NCI-H2227 (cell line): ENCODE data around the gene SERPINH1.

ENCODE experiments used
- DNase-seq: peaks from one replicate; lab custom pipeline; 2025; ENCODE audit not compliant: unreplicated experiment; lab: John Stamatoyannopoulos, UW

Gene SERPINH1

DNA sequence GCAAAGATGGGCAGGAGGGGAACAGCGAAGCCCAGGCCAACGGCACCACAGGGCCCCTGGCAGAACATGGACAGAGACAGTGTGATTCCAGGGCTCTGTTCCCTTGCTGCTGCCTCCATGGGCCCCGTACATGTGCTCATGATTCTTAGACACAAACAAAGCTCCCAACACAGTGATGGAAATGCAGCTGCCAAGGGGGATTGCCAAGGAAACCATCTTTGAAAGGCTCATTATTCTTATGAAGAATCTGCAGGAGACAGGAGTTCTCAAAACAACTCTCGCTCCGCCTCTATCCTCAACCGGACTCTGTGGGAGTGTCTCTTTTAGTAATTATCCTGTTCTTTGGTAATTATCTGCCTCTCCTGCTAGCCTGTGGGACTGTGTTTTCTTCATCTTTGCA, 32.2 kb downstream of the SERPINH1 start:
- no peak for DNase-seq

DNA sequence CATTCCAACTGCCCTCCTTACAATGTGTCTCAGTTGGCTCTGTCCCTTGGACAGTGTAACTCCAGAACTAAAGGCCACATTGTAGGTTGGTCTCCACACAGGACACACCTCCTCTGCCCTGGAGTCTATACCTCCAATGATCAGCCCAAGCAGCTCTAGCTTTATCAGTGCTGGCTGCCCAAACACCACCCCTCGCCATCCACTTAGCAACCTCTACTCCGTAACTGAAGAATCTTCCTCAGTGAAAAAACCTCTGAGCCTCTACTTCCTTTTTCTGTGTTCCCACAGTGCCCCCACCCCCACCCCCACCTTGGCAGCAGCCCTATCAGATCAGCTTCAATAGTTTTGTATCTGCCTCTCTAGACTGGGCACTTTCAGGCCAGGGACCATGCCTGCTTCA, 33.4 kb downstream of the SERPINH1 start:
- no peak for DNase-seq

DNA sequence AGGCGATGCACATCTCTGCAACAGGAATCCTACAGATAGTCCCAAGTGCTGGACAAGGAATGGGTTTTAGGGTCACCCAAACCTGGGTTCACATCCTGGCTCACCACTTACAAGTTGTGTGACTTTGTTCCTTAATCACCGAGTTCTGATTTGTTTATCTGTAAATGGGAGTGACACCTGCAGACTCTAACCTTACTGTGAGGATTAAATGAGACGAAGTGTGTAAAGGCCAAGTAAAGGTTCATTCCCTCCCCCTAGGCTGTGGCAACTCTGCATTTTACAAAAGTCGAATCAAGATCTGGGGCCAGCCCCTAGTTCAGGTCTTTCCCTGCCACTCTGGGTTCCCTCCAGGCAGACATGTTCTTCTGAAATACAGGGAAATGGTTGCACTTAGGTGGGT, 34.9 kb downstream of the SERPINH1 start:
- no peak for DNase-seq

DNA sequence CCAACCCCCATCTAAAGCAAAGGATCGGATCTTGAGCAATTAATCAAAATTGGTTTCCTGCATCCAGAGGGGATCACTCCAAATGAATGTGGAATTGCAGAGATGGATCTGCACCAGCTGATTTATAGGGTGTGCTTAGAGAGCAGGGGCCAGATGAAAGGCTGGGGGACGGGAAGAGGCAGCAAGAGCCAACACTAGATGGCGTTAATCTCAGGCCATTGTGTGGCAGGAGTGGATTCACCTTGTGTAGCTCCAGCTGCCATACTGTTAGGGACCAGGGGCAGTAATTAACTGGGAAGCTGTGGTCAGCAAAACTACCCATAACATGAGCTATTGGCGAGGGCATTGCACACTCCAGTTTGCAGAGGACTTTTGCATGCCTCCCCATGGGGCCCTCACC, 35.6 kb downstream of the SERPINH1 start:
- peak; percentile 76 for DNase-seq

DNA sequence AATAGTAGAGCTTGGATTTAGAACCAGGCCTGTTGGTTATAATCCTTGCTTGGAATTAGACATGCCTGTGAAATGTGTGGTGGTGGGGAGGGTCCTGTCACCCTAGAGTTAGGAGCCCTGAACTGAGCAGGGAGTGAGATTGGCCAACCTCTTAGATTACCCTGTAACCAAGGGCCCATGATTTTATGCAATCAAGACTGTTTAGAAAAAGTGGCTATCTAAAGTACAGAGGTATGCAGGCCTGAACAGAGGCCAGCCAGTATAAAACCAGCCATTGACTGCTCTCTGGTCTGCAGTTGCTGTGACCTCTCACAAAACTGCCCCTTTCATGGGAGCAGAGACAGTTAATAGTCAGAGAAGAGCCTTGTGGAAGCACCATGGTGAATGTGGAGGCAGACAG, 36.2 kb downstream of the SERPINH1 start:
- no peak for DNase-seq

DNA sequence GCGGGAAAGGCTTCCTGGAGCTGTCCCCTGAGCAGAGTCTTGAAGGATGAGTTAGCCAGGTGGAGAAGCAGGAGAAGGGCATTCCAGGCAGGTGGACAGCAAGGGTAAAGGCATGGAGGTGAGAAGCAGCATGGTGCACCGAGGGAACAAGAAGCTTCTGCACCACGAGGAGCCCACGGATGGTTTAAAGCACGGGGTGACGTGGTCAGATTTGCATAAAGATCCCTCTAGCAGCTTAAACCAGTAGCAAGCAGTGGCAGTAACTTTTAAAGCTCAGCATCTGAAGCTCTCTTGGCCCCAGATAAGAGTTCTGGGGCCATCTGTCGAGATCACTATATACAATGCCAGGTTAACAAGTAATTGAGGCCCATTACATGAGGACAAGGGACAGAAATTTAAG, 36.8 kb downstream of the SERPINH1 start:
- DNase-seq: no peak

DNA sequence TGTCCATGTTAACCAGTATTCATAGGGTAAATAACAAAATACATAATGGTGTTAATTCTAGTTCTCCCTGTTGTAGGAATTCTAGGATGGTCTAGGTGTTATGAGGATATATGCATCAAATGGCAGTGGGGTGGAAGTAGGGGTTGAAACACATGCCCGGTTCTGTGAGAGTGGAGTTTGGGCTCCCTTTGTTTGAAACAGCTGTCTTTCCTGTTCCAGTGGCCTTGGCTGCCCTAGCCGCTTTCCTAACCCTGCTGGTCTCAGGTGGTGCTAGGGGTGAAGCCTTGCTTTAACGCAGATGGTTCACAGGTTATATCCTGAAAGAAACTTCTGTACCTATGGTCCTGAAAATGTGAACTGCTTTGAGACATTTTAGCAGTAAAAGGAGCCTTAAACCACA, 38.3 kb downstream of the SERPINH1 start:
- DNase-seq: no peak

DNA sequence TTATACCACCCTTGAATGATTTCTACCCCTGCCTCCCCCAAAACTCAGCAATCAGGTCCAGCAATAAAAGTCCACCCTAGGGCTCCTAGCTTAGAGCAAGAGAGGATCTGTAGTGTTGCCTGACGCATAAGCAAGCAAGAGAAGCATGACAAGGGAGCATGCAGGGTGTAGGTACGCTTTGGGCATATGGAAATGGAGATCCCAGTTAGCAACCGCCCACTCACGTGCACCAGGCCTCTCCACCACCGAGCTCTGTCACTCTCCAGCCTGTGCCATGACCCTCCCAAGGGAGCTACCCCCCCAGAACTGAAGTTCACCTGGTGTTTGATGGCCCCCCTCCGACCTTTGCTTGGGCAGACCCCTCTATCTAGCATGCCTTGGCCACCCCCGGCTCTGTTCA, 39.4 kb downstream of the SERPINH1 start:
- DNase-seq: no peak

DNA sequence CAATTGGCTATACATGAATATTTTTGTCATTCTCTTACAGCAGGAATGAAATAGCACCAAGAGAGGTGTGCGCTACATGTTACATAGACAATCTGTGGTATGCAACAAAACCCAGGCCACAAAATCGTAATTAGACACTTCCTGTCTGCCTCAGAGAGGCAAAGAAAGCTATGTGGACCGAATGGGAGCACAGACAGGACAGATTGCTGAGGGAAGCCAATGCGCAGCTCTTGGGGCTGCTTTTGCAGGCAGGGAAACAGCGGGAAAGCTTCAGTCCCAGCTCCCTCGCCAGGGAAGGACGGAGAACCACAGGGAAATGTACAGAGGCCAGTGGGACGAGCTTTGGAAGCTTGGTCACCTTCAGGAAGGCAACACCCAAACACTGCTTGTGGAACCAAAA, 40.9 kb downstream of the SERPINH1 start:
- DNase-seq: no peak

DNA sequence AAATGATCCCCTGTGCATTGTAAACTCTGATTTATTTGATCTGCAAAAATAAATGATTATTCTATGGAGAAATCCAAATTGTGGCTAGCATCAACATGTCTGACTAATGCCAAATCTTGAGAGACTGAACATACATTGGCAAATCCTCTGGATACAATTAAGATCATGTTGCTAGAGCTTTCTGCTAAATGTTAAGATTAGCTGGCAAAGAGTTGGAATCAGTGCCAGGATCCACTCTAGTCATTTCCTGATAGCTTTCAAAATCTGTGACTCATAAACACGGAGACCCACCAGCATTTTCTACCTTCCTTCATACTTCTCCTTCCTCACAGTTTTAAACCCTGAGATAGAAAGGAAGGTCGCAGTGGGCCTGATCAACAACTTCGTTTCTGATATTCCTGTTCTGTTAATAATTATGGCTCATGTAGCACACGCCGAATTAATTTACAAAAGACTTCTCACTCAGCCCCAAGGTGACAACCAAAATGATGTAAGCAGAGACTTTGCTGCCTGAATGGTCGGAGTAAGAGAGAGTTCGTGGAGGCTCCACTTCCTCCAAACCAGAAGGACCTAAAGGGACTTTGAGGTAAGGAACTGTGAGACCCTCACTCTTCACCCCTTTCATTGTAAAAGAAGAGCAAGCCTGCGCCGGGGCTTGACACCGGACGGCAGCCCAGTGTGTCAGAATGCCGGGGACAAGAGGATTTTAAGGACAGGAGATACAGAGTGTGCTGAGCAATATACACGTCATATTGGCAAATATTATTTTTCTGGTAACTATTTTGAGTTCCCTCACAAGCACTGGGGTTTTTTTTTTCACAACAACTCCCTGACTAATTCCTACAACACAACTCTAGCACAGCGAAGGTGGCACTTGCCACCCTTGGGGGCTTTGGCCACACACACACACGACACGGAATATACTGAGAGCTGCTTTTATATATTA, 42.0 kb downstream of the SERPINH1 start:
- DNase-seq: no peak

DNA sequence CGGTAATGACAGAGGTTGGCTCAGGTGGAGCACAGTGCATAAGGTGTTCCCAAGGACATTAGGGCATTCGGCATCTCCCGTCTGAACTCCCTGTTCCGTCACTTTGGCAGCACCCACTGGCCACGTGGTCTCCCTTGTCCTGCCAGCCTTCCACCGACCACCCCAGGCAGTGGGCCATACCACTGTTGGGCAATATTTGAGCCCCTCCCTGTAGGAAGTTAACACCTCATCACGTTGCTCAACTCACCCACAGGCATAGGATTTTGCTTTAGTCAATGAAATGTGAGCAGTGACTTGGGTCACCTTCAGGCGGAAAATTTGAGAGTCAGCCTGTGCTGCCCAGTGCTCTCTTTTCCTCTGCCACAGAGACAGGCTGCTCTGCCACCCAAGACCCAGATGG, 44.0 kb downstream of the SERPINH1 start:
- no peak for DNase-seq

DNA sequence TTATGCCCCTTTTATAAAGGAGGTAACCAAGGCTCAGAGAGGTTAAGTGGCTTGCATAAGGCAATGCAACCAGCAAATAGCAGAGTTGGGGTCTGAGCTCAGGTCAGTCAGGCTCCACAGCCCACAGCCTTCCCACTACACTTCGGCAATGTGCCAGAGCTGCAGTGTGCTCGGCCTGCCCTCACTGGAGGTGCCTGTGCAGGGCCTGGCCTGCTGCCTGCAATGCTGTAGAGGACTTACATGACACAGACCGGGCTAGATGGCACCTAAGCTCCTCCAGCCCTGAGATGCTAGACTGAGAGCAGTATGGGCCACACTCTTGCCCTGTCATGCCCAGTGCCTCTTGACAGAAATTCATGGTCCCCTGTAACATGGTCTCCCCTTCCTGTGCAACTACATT, 49.8 kb downstream of the SERPINH1 start:
- no peak for DNase-seq

DNA sequence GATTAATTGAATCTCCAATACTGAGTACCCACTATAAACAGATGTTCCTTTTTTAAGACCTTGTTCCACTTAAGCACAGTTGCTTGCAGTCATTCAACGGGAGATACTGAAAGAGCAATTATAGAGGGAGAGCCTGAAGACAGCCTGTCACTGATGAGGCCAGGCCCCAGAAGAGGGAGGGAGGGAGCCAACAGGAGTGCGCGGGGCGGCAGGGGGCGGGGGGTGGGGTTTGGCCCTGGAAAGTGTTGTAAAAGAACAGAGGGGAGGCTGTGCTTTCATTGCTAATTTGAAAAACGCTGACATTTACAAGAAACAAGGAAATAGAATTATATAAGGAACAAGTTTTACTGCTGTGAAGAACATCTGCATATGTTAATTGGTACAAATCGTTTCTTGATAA, 53.7 kb downstream of the SERPINH1 start:
- DNase-seq: no peak

DNA sequence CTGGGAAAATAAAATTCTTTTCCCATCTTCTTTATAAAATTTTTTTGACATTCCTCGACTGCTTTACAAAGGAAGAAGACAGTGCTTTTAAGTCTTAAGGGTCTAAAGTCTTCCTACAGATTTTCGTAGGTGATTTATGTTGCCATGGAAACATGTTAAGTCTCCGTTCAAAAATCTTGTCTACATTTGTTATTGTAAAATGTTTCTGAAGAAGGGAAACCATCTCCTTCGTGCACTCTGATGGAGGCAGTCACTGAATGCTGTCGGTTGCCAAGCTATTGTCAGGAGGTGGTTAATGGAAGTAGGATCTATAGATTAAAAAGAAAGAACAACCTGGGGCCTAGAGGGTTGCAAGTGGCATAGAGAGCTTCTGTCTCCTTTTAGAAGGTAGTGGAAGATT, 54.2 kb downstream of the SERPINH1 start:
- DNase-seq: peak; percentile 29
